ENCODE data around the gene FABP3. TPM values are rescaled to one million over a fixed set of nuclear protein-coding genes. Genes with fewer than 3 reads are reported as not detected.

FABP3 gene
- total and polyA plus RNA-seq, 2 of the 13 experiments (the other 11 are each of a cell fraction or from before 2014, with no cell fraction given), result 0.21 to 0.24 TPM

DNA sequence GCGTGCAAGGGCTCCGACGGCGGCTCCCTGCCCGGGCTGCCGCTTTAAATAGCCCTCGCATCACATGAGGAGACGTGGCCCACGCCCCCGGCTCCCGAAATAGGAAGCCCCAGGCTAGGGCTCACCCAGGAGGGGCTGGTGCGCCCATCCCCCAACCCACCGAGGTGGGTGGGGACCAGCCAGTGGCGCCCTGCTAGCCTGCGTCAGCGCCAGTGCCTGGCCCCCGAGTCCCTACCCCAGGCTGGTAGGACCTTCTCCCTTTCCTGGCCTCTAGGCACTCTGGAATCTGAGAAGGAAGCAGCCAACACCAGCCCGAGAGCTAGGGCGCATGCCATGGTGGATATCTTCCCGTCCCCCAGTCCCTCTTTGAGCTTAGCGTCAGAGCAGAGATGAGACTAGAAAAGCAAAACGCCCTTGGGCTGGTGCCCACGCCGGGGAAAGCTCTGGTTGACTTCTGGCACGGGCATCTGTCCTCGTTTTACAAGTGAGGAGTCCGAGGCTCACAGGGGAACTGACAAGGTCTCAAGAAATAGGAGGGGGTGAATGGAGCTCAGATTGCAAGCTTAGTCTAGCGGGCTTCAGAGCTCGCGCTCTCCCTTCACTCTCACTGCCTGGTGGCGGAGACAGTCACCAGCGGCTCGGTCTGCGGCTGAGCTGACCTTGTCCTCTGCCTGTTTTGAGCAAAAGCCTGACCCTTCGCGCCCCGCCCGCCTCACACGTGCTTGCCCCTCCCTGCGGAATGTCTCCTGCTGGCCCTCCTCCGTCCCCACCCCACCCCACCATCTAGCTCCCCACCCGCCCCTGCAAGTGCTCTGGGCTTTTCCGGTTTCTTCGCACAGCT lies at the start of gene FABP3 (continued):
- TF ChIP-seq ZNF816 (CRISPR knock-in tag; IDR thresholded peaks at IDR 0.05; ENCODE audit: borderline replicate concordance) (no peak), HCFC1 (IDR thresholded peaks at IDR 0.05; ENCODE audit: low read depth, low read length) (no peak), EEA1 (CRISPR knock-in tag; IDR thresholded peaks at IDR 0.05; ENCODE audit: borderline replicate concordance) (no peak), FOXK1 (CRISPR knock-in tag; IDR thresholded peaks at IDR 0.05; ENCODE audit: borderline replicate concordance, low read depth) (no peak), FIP1L1 (IDR thresholded peaks at IDR 0.05; ENCODE audit: borderline replicate concordance, insufficient read depth, low read depth, low read length) (no peak), ZNF691 (CRISPR knock-in tag; IDR thresholded peaks at IDR 0.05; ENCODE audit: borderline replicate concordance, low read depth) (no peak), RXRB (CRISPR knock-in tag; IDR thresholded peaks at IDR 0.05; ENCODE audit: borderline replicate concordance) (peak; percentile 63), CSRNP2 (CRISPR knock-in tag; conservative IDR thresholded peaks at IDR 0.05; ENCODE audit: low read depth) (no peak), ZNF569 (CRISPR knock-in tag; IDR thresholded peaks at IDR 0.05; ENCODE audit: borderline replicate concordance) (no peak), U2AF1 (optimal IDR thresholded peaks at IDR 0.05; ENCODE audit: low read depth, low read length) (no peak), ZNF749 (CRISPR knock-in tag; IDR thresholded peaks at IDR 0.05; ENCODE audit: borderline replicate concordance) (no peak), SP4 (CRISPR knock-in tag; IDR thresholded peaks at IDR 0.05) (peak; percentile 58; the same call in 1 of the 2 replicates), NFIB (CRISPR knock-in tag; IDR thresholded peaks at IDR 0.05; ENCODE audit: borderline replicate concordance) (no peak), FOXO4 (CRISPR knock-in tag; conservative IDR thresholded peaks at IDR 0.05) (0 out of 2 replicates have a peak, but pooled peaks have one; percentile 22), FOSL1 (CRISPR knock-in tag; IDR thresholded peaks at IDR 0.05; ENCODE audit: borderline replicate concordance) (no peak), HOXD1 (CRISPR knock-in tag; IDR thresholded peaks at IDR 0.05) (no peak), ISL2 (CRISPR knock-in tag; IDR thresholded peaks at IDR 0.05) (no peak), POLR2AphosphoS5 (IDR thresholded peaks at IDR 0.05; ENCODE audit: low read depth, low read length) (peak; percentile 26; the same call in 1 of the 2 replicates), SIN3A (IDR thresholded peaks at IDR 0.05; ENCODE audit: borderline replicate concordance, low read depth, low read length) (0 out of 2 replicates have a peak, but pooled peaks have one; percentile 40), NR1H2 (CRISPR knock-in tag; IDR thresholded peaks at IDR 0.05; ENCODE audit: borderline replicate concordance, low read depth) (no peak)
- TF ChIP-seq, protein P1, sequence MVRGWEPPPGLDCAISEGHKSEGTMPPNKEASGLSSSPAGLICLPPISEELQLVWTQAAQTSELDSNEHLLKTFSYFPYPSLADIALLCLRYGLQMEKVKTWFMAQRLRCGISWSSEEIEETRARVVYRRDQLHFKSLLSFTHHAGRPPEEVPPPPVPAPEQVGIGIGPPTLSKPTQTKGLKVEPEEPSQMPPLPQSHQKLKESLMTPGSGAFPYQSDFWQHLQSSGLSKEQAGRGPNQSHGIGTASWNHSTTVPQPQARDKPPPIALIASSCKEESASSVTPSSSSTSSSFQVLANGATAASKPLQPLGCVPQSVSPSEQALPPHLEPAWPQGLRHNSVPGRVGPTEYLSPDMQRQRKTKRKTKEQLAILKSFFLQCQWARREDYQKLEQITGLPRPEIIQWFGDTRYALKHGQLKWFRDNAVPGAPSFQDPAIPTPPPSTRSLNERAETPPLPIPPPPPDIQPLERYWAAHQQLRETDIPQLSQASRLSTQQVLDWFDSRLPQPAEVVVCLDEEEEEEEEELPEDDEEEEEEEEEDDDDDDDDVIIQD (CRISPR knock-in tag; IDR thresholded peaks at IDR 0.05; ENCODE audit: low read depth), result no peak
- TF ChIP-seq, protein P2, sequence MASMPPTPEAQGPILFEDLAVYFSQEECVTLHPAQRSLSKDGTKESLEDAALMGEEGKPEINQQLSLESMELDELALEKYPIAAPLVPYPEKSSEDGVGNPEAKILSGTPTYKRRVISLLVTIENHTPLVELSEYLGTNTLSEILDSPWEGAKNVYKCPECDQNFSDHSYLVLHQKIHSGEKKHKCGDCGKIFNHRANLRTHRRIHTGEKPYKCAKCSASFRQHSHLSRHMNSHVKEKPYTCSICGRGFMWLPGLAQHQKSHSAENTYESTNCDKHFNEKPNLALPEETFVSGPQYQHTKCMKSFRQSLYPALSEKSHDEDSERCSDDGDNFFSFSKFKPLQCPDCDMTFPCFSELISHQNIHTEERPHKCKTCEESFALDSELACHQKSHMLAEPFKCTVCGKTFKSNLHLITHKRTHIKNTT (CRISPR knock-in tag; IDR thresholded peaks at IDR 0.05), result no peak
